Panc1 (cell line): Measurements from ENCODE around the gene TMUB1. TPM values are rescaled to one million over a fixed set of nuclear protein-coding genes. Genes with fewer than 3 reads are reported as not detected.

ENCODE experiments used
- ATAC-seq: fragments of 200-7000 bp; cut with Tn5 transposase; 2 replicates; pipeline ENCODE4 v1.9.1; 2020; ENCODE audit warnings: mild to moderate bottlenecking, moderate library complexity
- BruUV-seq: library from RNA; stranded (reverse); fragments of 400-500 nt; replicated peaks from 2 replicates; lab custom pipeline; 2021; lab: Mats Ljungman, UMichigan
- CTCF ChIA-PET: fragments of 300-600 bp; sonication (Branson Sonifier 250); formaldehyde crosslinking; loops from one replicate; lab custom pipeline; 2022; ENCODE audit warnings: antibody characterized with exemption; lab: Charles Lee
- POLR2A ChIA-PET: fragments of 300-600 bp; sonication (Branson Sonifier 250); formaldehyde crosslinking; loops from one replicate; lab custom pipeline; 2022; ENCODE audit warnings: antibody characterized with exemption; lab: Charles Lee
- DNase-seq: peaks from one replicate; pipeline ENCODE4 v3.0.0-alpha.2; 2010; ENCODE audit warnings: low read depth, low spot score
- H3K27ac ChIP-seq: 2 replicates; pipeline ENCODE4 v1.5.1; 2011; ENCODE audit warnings: mild to moderate bottlenecking, low read length, inconsistent platforms
- H3K27me3 ChIP-seq: fragments of 200-500 bp; sonication (Bioruptor generic); 2 replicates; pipeline ENCODE4 v1.6.0; 2014; ENCODE audit warnings: low read length, inconsistent platforms; ENCODE audit not compliant: control insufficient read depth, insufficient read depth
- H3K36me3 ChIP-seq: fragments of 200-500 bp; sonication (Bioruptor generic); 2 replicates; pipeline ENCODE4 v1.5.1; 2014; ENCODE audit warnings: inconsistent platforms, mild to moderate bottlenecking, low read length, moderate library complexity; ENCODE audit not compliant: control insufficient read depth, insufficient read depth
- H3K4me1 ChIP-seq: 2 replicates; pipeline ENCODE4 v1.5.1; 2011; ENCODE audit warnings: inconsistent platforms, mild to moderate bottlenecking, low read length, moderate library complexity; ENCODE audit not compliant: control insufficient read depth, insufficient read depth
- H3K4me3 ChIP-seq, 2 experiments: 2 replicates each; pipeline ENCODE4 v1.5.1; 2011 to 2012; ENCODE audit warnings: low read depth in 2 of 2, low read length in 2 of 2, mild to moderate bottlenecking in 2 of 2, inconsistent platforms in 1 of 2, moderate library complexity in 1 of 2
- H3K9me3 ChIP-seq: fragments of 200-500 bp; sonication (Bioruptor generic); 2 replicates; pipeline ENCODE4 v1.5.1; 2014; ENCODE audit warnings: low read depth, mild to moderate bottlenecking, inconsistent platforms, low read length, moderate library complexity; ENCODE audit not compliant: control insufficient read depth, insufficient read depth
- POLR2AphosphoS5 ChIP-seq: IDR thresholded peaks from 2 replicates; pipeline ENCODE4 v1.6.1; 2012; ENCODE audit warnings: mild to moderate bottlenecking, low read depth, low read length, moderate library complexity
- SIN3A ChIP-seq: IDR thresholded peaks from 2 replicates; pipeline ENCODE4 v1.6.1; 2012; ENCODE audit warnings: low read depth, mild to moderate bottlenecking, low read length, moderate library complexity, borderline replicate concordance; ENCODE audit not compliant: insufficient read depth
- TCF7L2 ChIP-seq: IDR thresholded peaks from 2 replicates; pipeline ENCODE4 v1.6.1; 2011; ENCODE audit warnings: mild to moderate bottlenecking, low read depth, low read length, inconsistent platforms
- in situ Hi-C: cut with HindIII; loops from 2 replicates; pipeline ENCODE4 v1.10.0; 2016; ENCODE audit warnings: low sequenced_read_pairs, low pct_unique_long_range_greater_than_20kb
- intact Hi-C: fragments of 100-400 bp; cut with micrococcal nuclease; formaldehyde crosslinking; loops from one replicate; pipeline ENCODE4 v1.10.0; 2022; ENCODE audit not compliant: unreplicated experiment
- total RNA-seq: library from RNA; stranded (reverse); gene quantifications from one replicate; pipeline ENCODE4 v1.2.1, GENCODE V29; 2021; ENCODE audit not compliant: unreplicated experiment
- TF ChIP-seq, protein P1 (sequence below): fragments of 450-650 bp; IDR thresholded peaks from 2 replicates; pipeline ENCODE4 v1.5.1; 2017; ENCODE audit warnings: mild to moderate bottlenecking
- TF ChIP-seq, protein P2 (sequence below), 2 experiments: IDR thresholded peaks; 2 replicates each; pipeline ENCODE4 v1.6.1; 2011 to 2012; ENCODE audit warnings: low read depth in 2 of 2, control low read depth in 1 of 2, low read length in 1 of 2, mild to moderate bottlenecking in 1 of 2, moderate library complexity in 1 of 2; ENCODE audit not compliant: insufficient read depth in 1 of 2

The TMUB1 gene
- total RNA-seq, 1 experiment from 2014 or later, result 112 TPM

- no TSS peak for BruUV-seq
- DNase-seq (no peak), ATAC-seq (no peak)
- peaks cover 10% of the 10 kb centered on the region for H3K4me1 ChIP-seq
- ChIA-PET POLR2A (no interaction called here), CTCF (no interaction called here)
- intact Hi-C loops, result no loop called here
- H3K27ac ChIP-seq, result no peak overlapping the region
- no peaks in the 10 kb centered on the region for H3K36me3 ChIP-seq
- no peaks in the 10 kb centered on the region for H3K27me3 ChIP-seq
- no peak for TF ChIP-seq POLR2AphosphoS5
- TF ChIP-seq, protein P1, sequence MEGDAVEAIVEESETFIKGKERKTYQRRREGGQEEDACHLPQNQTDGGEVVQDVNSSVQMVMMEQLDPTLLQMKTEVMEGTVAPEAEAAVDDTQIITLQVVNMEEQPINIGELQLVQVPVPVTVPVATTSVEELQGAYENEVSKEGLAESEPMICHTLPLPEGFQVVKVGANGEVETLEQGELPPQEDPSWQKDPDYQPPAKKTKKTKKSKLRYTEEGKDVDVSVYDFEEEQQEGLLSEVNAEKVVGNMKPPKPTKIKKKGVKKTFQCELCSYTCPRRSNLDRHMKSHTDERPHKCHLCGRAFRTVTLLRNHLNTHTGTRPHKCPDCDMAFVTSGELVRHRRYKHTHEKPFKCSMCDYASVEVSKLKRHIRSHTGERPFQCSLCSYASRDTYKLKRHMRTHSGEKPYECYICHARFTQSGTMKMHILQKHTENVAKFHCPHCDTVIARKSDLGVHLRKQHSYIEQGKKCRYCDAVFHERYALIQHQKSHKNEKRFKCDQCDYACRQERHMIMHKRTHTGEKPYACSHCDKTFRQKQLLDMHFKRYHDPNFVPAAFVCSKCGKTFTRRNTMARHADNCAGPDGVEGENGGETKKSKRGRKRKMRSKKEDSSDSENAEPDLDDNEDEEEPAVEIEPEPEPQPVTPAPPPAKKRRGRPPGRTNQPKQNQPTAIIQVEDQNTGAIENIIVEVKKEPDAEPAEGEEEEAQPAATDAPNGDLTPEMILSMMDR, result no peak
- no peak for TF ChIP-seq SIN3A
- TF ChIP-seq, protein P2, sequence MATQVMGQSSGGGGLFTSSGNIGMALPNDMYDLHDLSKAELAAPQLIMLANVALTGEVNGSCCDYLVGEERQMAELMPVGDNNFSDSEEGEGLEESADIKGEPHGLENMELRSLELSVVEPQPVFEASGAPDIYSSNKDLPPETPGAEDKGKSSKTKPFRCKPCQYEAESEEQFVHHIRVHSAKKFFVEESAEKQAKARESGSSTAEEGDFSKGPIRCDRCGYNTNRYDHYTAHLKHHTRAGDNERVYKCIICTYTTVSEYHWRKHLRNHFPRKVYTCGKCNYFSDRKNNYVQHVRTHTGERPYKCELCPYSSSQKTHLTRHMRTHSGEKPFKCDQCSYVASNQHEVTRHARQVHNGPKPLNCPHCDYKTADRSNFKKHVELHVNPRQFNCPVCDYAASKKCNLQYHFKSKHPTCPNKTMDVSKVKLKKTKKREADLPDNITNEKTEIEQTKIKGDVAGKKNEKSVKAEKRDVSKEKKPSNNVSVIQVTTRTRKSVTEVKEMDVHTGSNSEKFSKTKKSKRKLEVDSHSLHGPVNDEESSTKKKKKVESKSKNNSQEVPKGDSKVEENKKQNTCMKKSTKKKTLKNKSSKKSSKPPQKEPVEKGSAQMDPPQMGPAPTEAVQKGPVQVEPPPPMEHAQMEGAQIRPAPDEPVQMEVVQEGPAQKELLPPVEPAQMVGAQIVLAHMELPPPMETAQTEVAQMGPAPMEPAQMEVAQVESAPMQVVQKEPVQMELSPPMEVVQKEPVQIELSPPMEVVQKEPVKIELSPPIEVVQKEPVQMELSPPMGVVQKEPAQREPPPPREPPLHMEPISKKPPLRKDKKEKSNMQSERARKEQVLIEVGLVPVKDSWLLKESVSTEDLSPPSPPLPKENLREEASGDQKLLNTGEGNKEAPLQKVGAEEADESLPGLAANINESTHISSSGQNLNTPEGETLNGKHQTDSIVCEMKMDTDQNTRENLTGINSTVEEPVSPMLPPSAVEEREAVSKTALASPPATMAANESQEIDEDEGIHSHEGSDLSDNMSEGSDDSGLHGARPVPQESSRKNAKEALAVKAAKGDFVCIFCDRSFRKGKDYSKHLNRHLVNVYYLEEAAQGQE (IDR thresholded peaks at IDR 0.05; ENCODE audit: insufficient read depth in 1 of 2, low read depth in 2 of 2, low read length in 1 of 2), result no peak
- no peak for TF ChIP-seq TCF7L2
- H3K9me3 ChIP-seq, result no peaks in the 10 kb centered on the region
- in situ Hi-C loops, result no loop called here
- H3K4me3 ChIP-seq, result no peak overlapping the region
Measured at GRCh38 chr7:151118108-151119054, 35.1 kb upstream of the TMUB1 start.

DNA sequence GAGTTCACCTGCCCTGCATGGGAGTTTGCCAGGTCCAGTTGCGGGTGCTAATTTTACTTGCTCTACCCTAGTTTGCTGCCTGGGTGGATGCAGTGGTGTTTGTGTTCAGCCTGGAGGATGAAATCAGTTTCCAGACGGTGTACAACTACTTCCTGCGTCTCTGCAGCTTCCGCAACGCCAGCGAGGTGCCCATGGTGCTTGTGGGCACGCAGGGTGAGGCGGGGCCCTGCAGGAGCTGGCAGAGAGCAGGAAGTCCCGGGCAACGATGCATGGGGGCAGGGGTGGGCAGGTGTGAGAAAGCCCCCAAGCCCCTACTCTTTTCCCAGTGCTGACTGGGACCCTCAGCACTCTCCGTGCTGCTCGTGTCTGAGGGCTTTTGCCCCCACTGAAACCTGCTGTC lies 34.3 kb upstream of the TMUB1 start:
- in situ Hi-C loops, result no loop called here
- ATAC-seq, result no peak

More for the DNA sequence above, 34.3 kb upstream of the TMUB1 start:
- CTCF ChIA-PET, result no interaction called here
- POLR2A ChIA-PET, result no interaction called here
- no peaks in the 10 kb centered on the region for H3K9me3 ChIP-seq
- intact Hi-C loops, result no loop called here
- no peaks in the 10 kb centered on the region for H3K36me3 ChIP-seq
- no TSS peak for BruUV-seq
- no peak for DNase-seq
- no peak overlapping the region for H3K4me3 ChIP-seq
- TF ChIP-seq, protein P2 (IDR thresholded peaks at IDR 0.05; ENCODE audit: insufficient read depth in 1 of 2, low read depth in 2 of 2, low read length in 1 of 2), result no peak
- no peak for TF ChIP-seq TCF7L2
- no peak for TF ChIP-seq POLR2AphosphoS5
- no peak for TF ChIP-seq SIN3A
- TF ChIP-seq, protein P1, result no peak
- no peak overlapping the region for H3K27ac ChIP-seq
- peaks cover 14% of the 10 kb centered on the region for H3K4me1 ChIP-seq
- no peaks in the 10 kb centered on the region for H3K27me3 ChIP-seq
